ENCODE results near the gene PDP2.
"Not testable (repeated sequence)": the region's sequence is repeated elsewhere in the genome, so short reads cannot be mapped to it uniquely, and the experiment has no call there.

The PDP2 gene

GRCh38 chr16:66921729-66922450, 41.6 kb downstream of the PDP2 start:
- no peak for DNase-seq

- DNase-seq = no peak
Measured at GRCh38 chr16:66923247-66923731, 43.0 kb downstream of the PDP2 start.

DNA sequence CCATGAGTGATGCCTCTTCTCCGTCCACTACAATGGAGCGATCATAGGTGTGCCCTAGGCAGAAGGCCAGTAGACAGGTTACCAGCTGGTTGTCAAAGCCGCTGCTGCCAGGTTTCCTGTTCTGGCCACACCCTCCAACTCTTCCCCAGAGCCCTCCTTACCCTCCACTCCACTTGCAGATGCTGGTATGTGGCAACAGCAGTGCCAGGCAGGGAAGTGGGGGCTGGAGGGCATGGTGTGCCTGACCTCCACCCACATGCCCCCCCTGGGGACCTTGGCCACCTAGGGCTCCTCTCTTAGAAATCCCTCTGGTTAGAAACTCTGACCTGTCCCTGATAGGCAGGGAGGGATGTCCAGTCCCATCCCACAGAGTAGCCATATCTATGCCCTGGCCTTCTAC, 43.6 kb downstream of the PDP2 start:
- DNase-seq = no peak

DNA sequence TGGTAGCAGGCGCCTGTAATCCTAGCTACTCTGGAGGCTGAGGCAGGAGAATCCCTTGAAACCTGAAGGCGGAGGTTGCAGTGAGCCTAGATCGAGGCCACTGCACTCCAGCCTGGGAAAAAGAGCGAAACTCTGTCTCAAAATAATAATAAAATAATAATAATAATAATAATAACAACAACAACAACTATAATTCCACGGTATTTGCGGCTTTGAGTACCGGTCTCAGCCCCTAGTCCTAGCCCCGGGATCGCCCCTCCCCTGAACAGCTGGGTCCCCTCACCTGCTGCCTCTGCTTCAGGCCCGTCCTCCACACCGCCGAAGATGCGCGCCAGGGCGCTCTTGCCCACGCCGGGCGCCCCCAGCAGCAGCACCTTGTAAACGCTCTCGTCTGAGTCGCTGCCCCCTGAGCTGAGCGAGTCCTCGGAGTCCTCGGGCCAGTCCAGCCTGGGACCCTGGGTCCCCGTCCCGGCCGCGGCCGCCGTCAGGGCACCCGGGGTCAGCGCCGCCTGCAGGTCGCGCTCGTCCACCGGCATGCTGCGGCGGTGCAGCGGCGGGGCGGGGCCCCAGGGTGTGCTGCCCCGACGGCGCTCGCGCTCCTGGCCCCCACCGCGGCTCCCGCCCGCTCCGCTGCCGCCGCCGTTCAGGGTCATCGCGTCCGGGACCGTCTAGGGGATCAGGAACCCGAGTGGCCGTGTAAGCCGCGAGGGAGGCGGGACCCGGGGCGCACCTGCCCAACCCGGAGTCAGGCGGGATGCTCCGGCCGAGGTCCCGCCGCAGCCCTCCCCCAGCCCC, 44.4 kb downstream of the PDP2 start:
- peak; percentile 35 for DNase-seq

DNA sequence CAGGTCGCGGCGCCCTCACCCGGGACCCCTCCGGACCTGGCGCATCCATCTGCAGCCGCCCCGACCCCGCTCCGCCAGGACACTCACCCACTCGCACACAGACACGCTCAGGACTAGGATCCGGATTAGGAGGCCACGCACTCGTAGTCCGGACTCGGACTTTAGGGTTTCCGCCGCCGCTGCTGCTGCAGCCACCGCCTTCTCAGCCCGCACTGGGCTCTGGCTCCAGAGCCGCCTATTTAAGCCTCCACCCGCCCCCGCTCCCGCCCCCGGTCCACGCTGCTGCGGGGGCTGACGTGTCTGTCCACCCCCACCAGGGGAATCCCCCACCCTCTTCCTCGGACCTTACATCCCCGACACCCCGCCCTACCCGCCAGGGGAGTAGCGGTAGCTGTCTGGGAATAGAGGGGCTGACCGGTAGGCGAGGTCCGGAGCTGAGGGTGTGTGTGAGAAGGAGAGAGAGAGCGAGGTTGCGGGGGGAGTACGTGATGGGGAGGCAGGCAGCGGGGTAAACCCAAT, 45.1 kb downstream of the PDP2 start, which contains the start of gene RRAD:
Gene RRAD (minus strand): TSS at position 214 of the 519 bp plus-strand sequence. CDS start 356 bp downstream, outside the sequence.
- no peak for DNase-seq

- DNase-seq = no peak
Measured at GRCh38 chr16:66926171-66926947, 46.0 kb downstream of the PDP2 start.

DNA sequence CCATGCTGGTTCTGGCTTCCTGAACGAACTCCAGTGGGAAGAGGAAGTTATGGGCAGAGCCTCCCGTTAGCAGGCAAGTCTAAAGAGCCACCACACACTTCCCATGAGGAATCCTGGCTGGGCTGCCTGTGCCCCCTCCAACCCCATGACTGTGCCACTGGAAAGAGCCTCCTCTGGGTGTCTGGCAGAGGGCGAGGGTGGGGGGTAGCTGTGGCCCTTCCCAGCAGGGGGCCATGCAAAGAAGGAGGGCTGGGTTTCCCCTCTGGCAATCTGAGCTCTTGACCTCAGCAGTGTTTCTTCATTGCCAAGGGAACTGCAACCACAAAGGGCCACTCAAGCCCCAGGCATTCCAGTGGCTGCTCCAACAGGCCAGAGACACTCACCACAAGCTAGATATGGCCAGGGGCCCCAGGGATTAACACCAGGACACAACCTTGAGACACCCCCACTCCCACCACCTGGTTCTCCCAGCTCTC, 46.7 kb downstream of the PDP2 start:
- DNase-seq = no peak

DNA sequence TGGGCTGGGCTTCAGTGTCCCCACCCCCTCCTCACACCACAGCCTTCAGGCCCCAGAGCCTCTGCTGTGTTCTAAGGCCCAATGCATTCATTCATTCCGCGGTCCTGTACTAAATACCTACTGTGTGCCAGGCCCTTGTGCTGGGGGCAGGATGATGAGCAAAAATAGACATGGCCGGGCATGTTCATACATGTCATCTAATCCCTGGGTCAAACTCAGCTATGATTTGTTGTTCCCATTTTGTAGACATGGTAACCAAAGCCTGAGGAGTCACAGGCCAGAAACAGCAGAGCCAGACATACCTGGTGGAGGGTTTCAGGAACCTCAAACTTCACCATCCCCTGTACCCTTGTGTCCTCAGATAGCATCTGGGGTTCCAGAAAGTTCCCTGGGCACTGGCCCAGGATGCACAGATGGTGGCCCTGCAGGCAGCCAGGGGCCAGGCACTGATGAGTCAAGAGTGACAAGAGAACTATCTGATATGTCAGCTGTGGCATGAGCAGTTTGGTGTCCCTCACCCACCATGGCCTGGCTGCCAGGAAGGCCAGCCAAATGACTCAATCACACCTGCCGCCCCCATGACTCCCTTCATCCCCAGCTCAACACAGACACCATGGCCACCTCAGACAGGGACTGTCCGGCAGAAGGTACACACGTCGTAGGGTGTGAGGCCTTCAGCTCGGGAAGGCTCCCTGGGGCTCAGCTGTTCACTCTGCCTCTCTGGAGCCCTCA, 47.8 kb downstream of the PDP2 start:
- DNase-seq = no peak

DNA sequence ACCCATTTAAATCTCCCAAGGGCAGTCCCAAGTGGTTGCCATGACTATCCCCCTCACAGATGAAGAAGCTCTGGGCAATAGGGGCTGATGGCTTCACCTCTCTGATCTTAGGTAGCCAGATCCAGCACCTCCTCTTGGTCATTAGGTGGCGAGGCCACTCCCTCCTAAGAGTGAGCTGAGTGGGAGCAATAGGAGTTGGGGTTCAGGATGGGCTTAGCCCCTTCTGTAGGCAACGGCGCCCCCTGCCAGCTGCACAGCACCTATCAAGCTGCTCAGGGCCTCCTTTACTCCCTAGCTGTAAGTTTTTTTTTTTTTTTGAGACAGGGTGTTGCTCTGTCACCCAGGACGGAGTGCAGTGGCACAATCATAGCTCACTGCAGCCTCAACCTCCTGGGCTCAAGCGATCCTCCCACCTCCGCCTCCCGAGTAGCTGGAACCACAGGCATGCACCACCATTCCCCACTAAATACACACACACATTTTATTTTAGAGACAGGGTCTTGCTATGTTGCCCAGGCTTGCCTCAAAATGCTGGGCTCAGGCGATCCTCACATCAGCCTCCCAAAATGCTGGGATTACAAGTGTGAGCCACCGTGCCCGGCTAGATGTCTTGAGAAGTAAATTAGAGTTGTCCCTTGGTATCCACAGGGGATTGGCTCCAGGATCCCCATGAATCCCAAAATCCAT, 48.5 kb downstream of the PDP2 start:
- no peak for DNase-seq

- no peak for DNase-seq
Measured at GRCh38 chr16:66930189-66930588, 49.9 kb downstream of the PDP2 start.

DNA sequence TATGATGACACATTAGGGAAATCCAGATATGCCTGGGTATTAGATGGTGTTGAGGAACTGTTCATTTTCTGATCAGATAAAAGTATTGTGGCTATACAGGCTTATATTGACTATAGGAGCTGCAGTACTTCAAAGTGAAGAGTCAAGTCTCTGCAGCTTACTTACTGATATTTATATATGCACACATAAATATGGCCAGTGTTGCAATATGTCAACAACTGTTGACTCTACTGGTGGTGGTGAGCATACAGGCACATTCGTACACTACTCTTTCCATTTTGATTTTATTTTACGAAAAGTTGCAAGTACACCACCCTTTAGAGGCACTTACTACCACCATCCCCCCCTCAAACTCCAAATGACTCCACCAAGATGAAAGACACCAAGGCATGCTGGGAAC, 51.4 kb downstream of the PDP2 start:
- DNase-seq = no peak

GRCh38 chr16:66932076-66932475, 51.8 kb downstream of the PDP2 start:
- no peak for DNase-seq

DNA sequence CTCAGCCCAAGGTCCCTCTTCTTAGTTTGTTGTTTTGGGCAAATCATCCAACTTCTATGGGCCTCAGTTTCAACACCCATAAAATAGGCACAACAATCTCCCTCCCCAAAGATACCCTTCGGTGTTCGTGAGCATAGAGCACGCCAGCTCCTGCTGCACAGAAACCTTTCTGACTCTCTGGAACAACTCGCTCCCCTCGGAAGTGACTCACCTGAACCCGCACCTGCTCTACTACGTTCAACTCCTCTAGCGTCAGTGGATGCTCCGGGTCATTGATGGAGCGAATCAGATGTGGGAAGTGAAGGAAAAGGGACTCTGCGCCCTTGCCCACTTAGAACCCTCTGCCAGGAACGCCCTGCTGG, 53.4 kb downstream of the PDP2 start:
- peak; percentile 68 for DNase-seq

DNA sequence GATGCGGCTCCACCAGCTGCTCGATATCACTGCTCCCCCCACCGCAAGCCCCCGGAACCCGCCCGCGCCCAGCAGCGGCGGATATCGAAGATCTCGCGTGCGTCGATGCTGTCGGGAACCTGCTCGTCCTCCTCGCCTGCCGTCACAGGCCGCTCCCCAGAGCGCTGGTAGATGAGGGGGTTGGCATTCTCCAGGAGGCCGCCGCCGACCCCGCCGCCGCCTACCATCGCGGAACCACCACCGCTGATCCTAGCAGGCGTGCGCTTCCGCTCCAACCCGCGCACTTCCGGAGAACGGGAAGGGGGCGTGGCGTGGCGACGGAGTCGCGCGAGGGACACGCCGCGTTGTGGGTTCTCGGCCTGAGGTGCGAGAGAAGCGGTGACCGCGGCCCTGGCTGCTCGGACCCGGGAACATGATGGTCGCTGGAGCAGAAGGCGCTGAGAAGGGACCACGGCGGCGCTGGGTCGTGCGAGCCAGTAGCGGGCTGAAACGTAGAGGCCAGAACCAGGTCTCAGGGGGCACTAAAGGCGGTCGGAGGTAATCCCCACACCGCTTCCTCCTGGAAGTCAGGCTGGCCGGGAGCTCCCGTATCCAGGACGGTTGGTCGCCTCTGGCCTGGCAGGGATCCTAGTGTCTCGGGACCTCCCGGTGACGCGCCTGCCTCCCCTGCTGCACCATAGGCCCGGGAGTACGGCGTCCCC, 54.0 kb downstream of the PDP2 start, which contains the start of gene CIAO2B:
Gene CIAO2B (minus strand): TSS at position 265 of the 701 bp plus-strand sequence. CDS start 38 bp downstream, at position 227.
- peak; percentile 85 for DNase-seq

DNA sequence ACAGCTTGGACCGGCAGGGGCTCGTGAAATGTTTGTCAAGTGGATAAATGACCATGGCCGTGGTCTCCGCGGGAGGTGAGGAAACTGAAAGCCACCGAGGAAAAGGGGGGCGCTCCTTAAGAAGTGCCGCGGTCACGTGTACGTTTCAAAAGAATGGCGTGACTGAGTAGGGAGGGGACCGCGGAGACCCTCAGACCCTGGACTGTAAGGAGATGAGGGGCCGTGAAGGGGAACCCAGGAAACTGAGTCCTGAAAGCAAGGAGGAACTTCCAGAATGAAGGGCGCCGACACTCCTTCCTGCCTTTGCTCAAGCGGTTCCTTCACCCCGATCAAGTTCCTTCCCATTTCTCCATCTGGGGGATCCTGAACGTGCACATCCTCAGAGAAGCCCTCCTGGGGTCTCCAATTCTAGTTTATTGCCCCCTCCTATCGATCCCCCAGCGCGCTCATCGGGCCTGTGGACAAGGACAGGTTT, 54.6 kb downstream of the PDP2 start:
- DNase-seq = not testable (repeated sequence)

DNA sequence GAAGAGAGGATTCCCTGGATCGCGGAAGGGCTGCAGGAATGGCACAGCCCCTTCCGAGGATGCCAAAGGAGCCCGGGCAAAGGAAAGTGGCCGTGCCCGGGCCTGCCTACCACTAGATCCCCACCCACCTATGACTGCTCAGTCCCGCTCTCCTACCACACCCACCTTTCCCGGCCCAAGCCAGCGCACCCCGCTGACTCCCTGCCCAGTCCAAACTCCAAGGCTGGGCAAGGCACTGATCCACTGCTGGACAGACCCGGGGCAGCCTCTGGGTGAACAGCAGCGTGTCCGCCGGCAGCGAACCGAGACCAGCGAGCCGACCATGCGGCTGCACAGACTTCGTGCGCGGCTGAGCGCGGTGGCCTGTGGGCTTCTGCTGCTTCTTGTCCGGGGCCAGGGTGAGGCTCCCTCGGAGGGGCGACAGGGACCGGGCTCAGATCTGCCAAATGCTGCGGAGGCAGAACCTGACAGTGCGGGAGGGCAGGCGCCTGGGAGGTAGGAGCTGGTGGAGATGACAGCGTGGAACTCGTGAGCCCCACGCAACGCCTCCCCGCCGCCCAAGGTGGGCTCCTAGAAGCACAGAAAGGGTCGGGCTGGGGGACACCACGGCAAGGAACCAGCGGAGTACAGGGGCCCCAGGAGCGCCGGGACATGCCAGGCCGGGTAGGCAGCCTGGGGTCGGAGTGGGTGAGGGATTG, 55.1 kb downstream of the PDP2 start, which contains the start of gene CES2:
Gene CES2 (plus strand): TSS at position 203 of the 698 bp plus-strand sequence. CDS start 120 bp downstream, at position 323.
- DNase-seq = no peak

DNA sequence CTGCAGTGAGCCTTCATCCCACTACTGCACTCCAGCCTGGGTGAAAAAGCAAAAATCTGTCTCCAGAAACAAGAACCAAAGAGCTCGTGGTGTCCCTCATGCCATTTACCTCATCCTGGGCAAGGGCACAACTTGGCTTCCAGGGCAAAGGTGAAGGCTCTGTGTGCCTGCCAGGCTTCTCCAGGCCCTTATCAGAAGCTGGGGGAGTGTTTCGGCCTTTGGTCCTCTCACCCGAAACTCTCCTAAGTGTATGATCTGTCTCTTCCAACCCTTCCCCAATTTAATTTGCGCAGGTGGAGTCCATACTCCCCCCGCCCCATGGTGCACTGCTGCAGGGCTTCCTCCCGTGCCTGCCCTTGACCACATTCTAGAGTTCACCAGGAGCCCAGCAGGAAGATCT, 56.1 kb downstream of the PDP2 start:
- DNase-seq = no peak

GRCh38 chr16:66936889-66937554, 56.7 kb downstream of the PDP2 start:
- DNase-seq = no peak

DNA sequence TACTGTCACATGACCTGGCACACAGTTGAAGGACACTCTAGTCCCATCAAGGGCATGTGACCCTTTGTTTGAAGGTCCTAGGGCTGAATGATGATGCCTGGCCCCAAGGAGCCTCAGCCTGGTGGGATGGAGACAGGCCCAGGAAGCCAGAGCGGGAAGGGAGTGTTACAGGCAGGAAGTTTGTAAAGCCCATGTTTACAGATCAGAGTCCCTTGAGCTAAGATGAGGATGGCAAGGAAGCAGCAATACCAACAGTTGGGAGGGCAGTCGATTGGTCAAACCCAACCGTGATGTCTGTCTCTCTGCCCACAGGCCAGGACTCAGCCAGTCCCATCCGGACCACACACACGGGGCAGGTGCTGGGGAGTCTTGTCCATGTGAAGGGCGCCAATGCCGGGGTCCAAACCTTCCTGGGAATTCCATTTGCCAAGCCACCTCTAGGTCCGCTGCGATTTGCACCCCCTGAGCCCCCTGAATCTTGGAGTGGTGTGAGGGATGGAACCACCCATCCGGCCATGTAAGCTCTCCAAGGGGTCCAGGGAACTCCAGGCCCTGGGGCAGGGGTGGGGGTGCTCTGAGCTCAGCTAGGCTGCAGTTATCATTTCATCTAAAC, 57.5 kb downstream of the PDP2 start:
- DNase-seq = no peak

All from stimulated activated naive CD4-positive, alpha-beta T cell treated with Interleukin-2 at 50 U/mL for 16 hours (primary cell).